ENCODE results near the gene STAC3. TPM values are rescaled to one million over a fixed set of nuclear protein-coding genes. Genes with fewer than 3 reads are reported as not detected.

The STAC3 gene
- total and polyA plus RNA-seq, 2 of the 13 experiments (the other 11 are each of a cell fraction or from before 2014, with no cell fraction given): 0.18 to 0.22 TPM

DNA sequence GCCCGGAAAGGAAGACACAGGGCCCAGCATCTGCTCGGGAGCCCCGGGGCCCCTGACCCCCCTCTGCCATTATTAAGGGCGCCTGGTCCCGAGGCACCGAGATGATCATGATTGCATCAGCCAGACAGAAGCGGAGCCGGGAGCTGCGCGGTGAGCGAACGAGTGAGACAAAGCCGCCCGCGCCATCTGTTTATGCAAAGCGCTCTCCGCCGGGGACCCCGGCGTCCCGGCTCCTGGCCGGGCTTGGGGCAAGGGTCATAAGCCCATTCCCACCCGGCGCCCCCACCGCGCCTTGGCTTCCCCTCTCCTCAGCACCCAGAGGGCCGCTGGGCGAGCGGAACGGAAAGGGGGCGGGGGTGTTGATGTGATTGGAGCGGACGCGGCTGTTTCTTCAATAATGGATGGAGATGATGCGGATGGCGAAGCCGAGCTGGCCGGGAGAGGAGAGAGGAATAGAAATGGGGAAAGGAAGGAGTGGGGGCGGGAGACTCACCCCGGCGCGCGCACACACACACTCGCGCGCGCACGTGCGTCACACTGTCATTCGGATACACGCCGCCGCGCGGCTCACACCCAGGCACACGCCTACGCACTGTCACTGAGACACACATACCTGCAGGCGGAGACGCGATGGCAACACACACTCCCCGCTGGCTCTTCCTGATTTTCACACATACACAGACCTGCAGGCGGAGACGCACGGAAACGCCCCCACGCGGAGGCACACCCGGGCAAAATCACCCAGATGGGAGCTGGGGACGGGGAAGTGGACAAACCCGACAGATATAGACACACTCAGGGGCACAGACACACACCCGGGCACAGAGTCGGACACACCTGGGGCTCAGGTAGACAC is 10.7 kb downstream of the STAC3 start (continued):
- no peak for TF ChIP-seq RARG (CRISPR knock-in tag; IDR thresholded peaks at IDR 0.05; ENCODE audit: low read depth)
- TF ChIP-seq HNRNPK (IDR thresholded peaks at IDR 0.05; ENCODE audit: low read depth, low read length, poor library complexity, severe bottlenecking): peak; percentile 64
- TF ChIP-seq HNRNPH1 (optimal IDR thresholded peaks at IDR 0.05; ENCODE audit: low read depth, low read length): no peak
- no peak for TF ChIP-seq GTF3A (CRISPR knock-in tag; conservative IDR thresholded peaks at IDR 0.05)
- no peak for TF ChIP-seq DPF2 (CRISPR knock-in tag; IDR thresholded peaks at IDR 0.05; ENCODE audit: borderline replicate concordance, low read depth)
- TF ChIP-seq ZNF367 (CRISPR knock-in tag; IDR thresholded peaks at IDR 0.05; ENCODE audit: borderline replicate concordance): no peak
- TF ChIP-seq ZNF788 (CRISPR knock-in tag; IDR thresholded peaks at IDR 0.05; ENCODE audit: borderline replicate concordance): no peak; the same call in 1 of the 2 replicates
- no peak for TF ChIP-seq ZNF138 (CRISPR knock-in tag; IDR thresholded peaks at IDR 0.05; ENCODE audit: low read depth)
- no peak for TF ChIP-seq TRIM24 (CRISPR knock-in tag; IDR thresholded peaks at IDR 0.05)
- TF ChIP-seq, protein P1, sequence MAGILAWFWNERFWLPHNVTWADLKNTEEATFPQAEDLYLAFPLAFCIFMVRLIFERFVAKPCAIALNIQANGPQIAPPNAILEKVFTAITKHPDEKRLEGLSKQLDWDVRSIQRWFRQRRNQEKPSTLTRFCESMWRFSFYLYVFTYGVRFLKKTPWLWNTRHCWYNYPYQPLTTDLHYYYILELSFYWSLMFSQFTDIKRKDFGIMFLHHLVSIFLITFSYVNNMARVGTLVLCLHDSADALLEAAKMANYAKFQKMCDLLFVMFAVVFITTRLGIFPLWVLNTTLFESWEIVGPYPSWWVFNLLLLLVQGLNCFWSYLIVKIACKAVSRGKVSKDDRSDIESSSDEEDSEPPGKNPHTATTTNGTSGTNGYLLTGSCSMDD (CRISPR knock-in tag; IDR thresholded peaks at IDR 0.05): no peak
- TF ChIP-seq HCFC1 (IDR thresholded peaks at IDR 0.05; ENCODE audit: low read depth, low read length): no peak
- no peak for TF ChIP-seq CREB1 (IDR thresholded peaks at IDR 0.05)
- TF ChIP-seq CREB1 (CRISPR knock-in tag; IDR thresholded peaks at IDR 0.05): no peak
- TF ChIP-seq SSRP1 (CRISPR knock-in tag; IDR thresholded peaks at IDR 0.05): no peak
- no peak for TF ChIP-seq ZNF251 (CRISPR knock-in tag; IDR thresholded peaks at IDR 0.05)
- TF ChIP-seq PCBP1 (IDR thresholded peaks at IDR 0.05; ENCODE audit: borderline replicate concordance, low read depth, low read length): 0 out of 2 replicates have a peak, but pooled peaks have one; percentile 28
- no peak for TF ChIP-seq SP4 (CRISPR knock-in tag; IDR thresholded peaks at IDR 0.05)
- no peak for TF ChIP-seq ATRX (CRISPR knock-in tag; IDR thresholded peaks at IDR 0.05; ENCODE audit: borderline replicate concordance)
- TF ChIP-seq CEBPG (CRISPR knock-in tag; IDR thresholded peaks at IDR 0.05): peak; percentile 83
- TF ChIP-seq ZNF256 (CRISPR knock-in tag; conservative IDR thresholded peaks at IDR 0.05): no peak
- no peak for TF ChIP-seq MEF2D (CRISPR knock-in tag; IDR thresholded peaks at IDR 0.05)
- no peak for TF ChIP-seq PRMT3 (CRISPR knock-in tag; IDR thresholded peaks at IDR 0.05; ENCODE audit: borderline replicate concordance, low read depth)
- TF ChIP-seq, protein P2, sequence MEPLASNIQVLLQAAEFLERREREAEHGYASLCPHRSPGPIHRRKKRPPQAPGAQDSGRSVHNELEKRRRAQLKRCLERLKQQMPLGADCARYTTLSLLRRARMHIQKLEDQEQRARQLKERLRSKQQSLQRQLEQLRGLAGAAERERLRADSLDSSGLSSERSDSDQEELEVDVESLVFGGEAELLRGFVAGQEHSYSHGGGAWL (CRISPR knock-in tag; IDR thresholded peaks at IDR 0.05): no peak
- TF ChIP-seq, protein P3, sequence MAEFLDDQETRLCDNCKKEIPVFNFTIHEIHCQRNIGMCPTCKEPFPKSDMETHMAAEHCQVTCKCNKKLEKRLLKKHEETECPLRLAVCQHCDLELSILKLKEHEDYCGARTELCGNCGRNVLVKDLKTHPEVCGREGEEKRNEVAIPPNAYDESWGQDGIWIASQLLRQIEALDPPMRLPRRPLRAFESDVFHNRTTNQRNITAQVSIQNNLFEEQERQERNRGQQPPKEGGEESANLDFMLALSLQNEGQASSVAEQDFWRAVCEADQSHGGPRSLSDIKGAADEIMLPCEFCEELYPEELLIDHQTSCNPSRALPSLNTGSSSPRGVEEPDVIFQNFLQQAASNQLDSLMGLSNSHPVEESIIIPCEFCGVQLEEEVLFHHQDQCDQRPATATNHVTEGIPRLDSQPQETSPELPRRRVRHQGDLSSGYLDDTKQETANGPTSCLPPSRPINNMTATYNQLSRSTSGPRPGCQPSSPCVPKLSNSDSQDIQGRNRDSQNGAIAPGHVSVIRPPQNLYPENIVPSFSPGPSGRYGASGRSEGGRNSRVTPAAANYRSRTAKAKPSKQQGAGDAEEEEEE (CRISPR knock-in tag; IDR thresholded peaks at IDR 0.05; ENCODE audit: borderline replicate concordance): no peak
- no peak for TF ChIP-seq SP1 (IDR thresholded peaks at IDR 0.05)
- no peak for TF ChIP-seq SP1 (CRISPR knock-in tag; IDR thresholded peaks at IDR 0.05)
- TF ChIP-seq, protein P4, sequence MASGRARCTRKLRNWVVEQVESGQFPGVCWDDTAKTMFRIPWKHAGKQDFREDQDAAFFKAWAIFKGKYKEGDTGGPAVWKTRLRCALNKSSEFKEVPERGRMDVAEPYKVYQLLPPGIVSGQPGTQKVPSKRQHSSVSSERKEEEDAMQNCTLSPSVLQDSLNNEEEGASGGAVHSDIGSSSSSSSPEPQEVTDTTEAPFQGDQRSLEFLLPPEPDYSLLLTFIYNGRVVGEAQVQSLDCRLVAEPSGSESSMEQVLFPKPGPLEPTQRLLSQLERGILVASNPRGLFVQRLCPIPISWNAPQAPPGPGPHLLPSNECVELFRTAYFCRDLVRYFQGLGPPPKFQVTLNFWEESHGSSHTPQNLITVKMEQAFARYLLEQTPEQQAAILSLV (CRISPR knock-in tag; IDR thresholded peaks at IDR 0.05; ENCODE audit: borderline replicate concordance): no peak
- TF ChIP-seq NPAS2 (CRISPR knock-in tag; IDR thresholded peaks at IDR 0.05; ENCODE audit: borderline replicate concordance): no peak
- TF ChIP-seq RELA (CRISPR knock-in tag; IDR thresholded peaks at IDR 0.05): no peak
